Kidney epithelial cell (primary cell): Measurements from ENCODE around the gene ANKRD60. TPM values are rescaled to one million over a fixed set of nuclear protein-coding genes. Genes with fewer than 3 reads are reported as not detected.

Experiments
- DNase-seq: peaks from one replicate; pipeline ENCODE4 v3.0.0-alpha.2; 2010; ENCODE audit warnings: low read depth
- H3K27me3 ChIP-seq: 2 replicates; pipeline ENCODE4 v1.6.0; 2011; ENCODE audit warnings: low read length; ENCODE audit not compliant: control insufficient read depth, insufficient read depth
- H3K36me3 ChIP-seq: 2 replicates; pipeline ENCODE4 v1.5.1; 2011; ENCODE audit warnings: low read length; ENCODE audit not compliant: control insufficient read depth, insufficient read depth
- H3K4me3 ChIP-seq: 2 replicates; pipeline ENCODE4 v1.5.1; 2011; ENCODE audit warnings: low read depth, mild to moderate bottlenecking, control low read depth, low read length
- total RNA-seq: library from RNA; depleted of rRNA; stranded (reverse); fragments of >200 nt; gene quantifications from 2 replicates; pipeline ENCODE4 v1.2.3, GENCODE V29; 2015
- TF ChIP-seq, protein P1 (sequence below): IDR thresholded peaks from 2 replicates; pipeline ENCODE4 v1.5.1; 2011; ENCODE audit warnings: mild to moderate bottlenecking, moderate library complexity, low read length, control low read depth, inconsistent platforms; ENCODE audit not compliant: insufficient read depth, poor library complexity, severe bottlenecking

The ANKRD60 gene, protein sequence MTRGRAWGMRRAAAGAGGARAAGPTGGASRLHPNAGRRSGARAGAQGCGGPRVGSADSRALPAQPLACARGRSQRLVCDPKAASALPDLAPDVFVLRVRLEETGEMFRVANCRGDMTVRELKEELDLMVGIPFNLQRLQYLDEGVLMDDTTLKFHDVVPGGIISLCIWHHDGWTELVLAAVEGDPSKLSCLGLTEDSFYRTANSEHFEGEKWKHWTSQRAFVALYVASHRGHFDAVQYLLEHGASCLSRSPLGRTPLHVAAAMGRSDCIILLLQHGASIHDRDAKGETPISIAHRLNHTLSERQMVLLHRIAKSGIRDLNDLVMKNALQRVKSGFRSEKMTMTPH
- total RNA-seq, result not detected in 2 replicates

DNA sequence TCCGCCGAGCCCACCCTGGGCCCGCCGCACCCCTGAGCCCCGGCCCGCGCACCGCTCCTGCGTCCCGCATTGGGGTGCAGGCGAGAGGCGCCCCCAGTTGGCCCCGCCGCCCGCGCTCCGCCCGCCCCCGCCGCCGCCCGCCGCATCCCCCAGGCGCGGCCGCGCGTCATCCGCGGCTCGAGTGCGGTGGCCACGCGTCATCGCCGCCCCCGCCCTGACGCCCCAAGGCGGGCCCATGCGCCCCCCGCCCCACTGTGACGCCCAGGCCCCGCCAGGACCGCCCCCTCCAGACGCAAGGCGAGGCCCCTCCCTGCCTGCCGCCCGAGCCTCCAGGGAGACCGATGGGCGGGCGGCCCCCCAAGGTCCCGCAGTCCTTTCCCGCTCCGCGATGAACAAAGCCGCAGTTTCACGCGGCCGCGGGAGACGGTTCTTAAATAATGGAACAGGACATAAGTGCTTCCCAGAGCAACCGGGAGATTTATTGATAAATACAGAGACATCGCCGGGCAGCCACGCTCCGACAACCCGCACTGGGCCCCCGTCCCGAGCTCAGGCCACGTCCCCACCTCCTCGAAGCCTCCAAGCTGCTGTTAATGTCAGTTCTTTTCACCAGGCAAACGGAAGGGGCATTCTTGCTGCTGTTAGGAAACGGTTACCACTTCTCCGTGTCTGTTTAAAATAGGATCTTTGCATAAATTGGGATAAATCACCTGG lies at the start of gene ANKRD60:
TSS of gene ANKRD60 (minus strand) at position 170 of the 714 bp plus-strand sequence. CDS start at position 170, 0 bp downstream.
- no peak for DNase-seq
- peak within 1 kb of the TSS; percentile 22 for H3K4me3 ChIP-seq
- peaks cover 28% of the 10 kb centered on the region for H3K27me3 ChIP-seq
- TF ChIP-seq, protein P1, sequence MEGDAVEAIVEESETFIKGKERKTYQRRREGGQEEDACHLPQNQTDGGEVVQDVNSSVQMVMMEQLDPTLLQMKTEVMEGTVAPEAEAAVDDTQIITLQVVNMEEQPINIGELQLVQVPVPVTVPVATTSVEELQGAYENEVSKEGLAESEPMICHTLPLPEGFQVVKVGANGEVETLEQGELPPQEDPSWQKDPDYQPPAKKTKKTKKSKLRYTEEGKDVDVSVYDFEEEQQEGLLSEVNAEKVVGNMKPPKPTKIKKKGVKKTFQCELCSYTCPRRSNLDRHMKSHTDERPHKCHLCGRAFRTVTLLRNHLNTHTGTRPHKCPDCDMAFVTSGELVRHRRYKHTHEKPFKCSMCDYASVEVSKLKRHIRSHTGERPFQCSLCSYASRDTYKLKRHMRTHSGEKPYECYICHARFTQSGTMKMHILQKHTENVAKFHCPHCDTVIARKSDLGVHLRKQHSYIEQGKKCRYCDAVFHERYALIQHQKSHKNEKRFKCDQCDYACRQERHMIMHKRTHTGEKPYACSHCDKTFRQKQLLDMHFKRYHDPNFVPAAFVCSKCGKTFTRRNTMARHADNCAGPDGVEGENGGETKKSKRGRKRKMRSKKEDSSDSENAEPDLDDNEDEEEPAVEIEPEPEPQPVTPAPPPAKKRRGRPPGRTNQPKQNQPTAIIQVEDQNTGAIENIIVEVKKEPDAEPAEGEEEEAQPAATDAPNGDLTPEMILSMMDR, result no peak
- no peaks in the 10 kb centered on the region for H3K36me3 ChIP-seq

DNA sequence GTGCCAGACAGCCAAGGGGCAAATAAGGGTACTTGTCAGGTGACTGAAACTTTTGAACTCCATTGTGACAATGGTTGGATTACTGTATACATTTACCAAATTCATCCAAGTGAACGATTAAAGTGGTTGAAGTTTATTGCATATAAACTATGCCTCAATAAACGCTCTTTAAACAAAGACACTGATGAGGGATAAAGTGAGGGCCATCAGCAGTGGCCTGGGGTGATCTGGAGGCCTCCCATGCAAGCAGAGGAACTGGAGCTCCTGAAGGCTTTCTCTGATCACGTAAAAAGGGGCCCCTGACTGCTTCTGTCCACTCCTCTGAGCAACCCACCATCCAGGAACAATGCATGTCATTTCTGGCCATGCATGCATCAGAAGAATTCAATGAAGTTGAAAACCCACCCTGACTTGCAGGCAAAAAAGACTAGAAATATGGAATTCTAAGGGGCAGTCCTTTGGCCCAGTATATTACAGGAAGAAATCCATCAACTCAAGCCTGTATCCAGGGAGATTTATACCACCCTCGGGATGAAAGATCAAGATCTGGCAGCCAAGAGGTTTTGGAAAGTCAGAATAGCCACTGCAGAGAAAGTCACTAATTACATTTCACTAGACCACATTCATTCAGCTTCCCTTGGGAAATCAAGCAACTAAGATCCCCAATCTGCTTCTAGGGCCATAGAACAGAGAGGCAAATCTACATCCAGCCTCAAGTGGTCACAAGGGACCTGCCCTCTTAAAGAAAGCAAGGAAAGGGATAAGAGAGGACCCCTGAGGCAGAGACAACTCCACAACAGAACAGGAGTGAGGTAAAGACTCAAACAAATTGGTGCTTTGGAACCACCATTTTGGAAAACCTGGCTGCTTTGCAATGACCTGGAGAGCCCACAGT lies 49.4 kb upstream of the ANKRD60 start:
- TF ChIP-seq, protein P1, result no peak
- Histone ChIP-seq H3K4me3 (no peak overlapping the region), H3K27me3 (no peaks in the 10 kb centered on the region), H3K36me3 (no peaks in the 10 kb centered on the region)
- DNase-seq, result no peak

DNA sequence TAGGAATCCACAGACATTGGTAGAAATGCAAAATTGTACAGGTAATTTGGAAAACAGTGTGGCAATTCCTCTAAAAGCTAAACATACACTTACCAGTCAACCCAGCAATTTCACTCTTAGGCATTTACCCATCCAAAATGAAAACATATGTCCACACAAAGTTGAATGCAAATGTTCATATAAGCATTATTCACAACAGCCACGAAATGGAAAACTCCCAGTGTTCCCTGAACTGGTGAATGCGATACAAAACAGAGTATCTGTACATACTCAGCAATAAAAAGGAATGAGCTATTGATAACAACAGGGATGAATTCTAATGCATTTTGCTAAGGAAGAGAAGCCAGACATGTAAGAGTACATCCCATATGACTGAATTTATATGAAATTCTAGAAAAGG lies 48.7 kb upstream of the ANKRD60 start:
- Histone ChIP-seq H3K4me3 (no peak overlapping the region), H3K36me3 (no peaks in the 10 kb centered on the region), H3K27me3 (no peaks in the 10 kb centered on the region)
- TF ChIP-seq, protein P1, result no peak
- no peak for DNase-seq

DNA sequence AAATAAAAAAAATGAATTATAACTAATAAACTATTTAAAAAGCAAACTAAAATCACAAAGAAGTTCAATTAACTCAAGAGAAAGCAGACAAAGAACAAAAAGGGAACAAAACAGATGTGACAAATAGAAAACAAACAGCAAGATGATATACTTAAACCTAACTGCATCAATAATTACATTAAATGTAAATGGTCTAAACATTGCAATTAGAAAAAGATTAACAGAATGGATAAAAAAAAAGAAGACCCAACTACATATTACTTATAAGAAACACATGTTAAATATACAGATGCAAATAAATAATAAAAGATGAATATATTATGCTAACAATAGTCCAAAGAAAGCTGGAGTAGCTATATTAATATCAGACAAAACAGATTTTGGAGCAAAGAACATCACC lies 45.9 kb upstream of the ANKRD60 start:
- Histone ChIP-seq H3K27me3 (no peaks in the 10 kb centered on the region), H3K4me3 (no peak overlapping the region), H3K36me3 (no peaks in the 10 kb centered on the region)
- TF ChIP-seq, protein P1, result no peak
- no peak for DNase-seq

DNA sequence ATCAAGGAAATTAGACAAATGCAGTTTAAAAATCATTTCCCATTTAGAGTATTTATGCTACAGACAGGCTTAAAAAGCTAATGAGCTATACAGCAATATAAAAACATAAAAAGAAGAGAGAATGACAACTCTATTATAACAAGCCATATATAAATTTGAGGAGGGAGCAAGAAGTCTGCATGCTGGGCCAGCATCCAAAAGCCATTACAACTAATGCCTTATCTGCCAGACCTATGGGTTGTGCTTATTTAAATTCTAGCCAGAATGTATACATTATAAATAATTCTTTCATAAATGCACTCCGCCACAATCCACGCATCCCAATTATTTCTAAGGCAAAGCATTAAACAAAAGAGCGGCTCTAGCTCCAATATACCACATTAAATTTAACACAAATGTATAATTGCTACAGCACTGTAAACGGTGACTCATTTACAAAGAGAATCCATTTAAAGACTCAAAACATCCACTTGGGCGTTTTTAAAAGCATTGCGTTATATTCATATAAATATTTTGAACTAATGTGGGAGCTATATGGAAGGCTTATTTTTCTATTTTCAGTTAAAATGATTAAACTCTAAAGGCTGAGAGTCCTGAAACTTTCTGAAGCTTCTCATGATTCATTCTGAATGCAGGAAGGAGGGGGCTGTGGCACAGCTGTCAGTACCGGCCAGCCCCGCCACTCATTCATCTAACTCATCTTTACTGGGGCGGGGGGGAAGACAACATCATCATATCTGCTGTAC lies 43.3 kb upstream of the ANKRD60 start:
- Histone ChIP-seq H3K36me3 (peaks cover 1% of the 10 kb centered on the region), H3K27me3 (no peaks in the 10 kb centered on the region), H3K4me3 (no peak overlapping the region)
- DNase-seq, result no peak
- TF ChIP-seq, protein P1, result no peak
